HepG2 (cell line): ENCODE results near the gene MGAT5. TPM values are rescaled to one million over a fixed set of nuclear protein-coding genes. Genes with fewer than 3 reads are reported as not detected.

Experiments
- ARNT2 ChIP-seq: sonication (generic); formaldehyde crosslinking; IDR thresholded peaks from 2 replicates; pipeline ENCODE4 v1.8.0; 2022; ENCODE audit warnings: mild to moderate bottlenecking, low read depth, missing genetic modification reagents, moderate library complexity
- GLI4 ChIP-seq: sonication (generic); formaldehyde crosslinking; IDR thresholded peaks from 2 replicates; pipeline ENCODE4 v1.5.1; 2020; ENCODE audit warnings: missing genetic modification reagents, mild to moderate bottlenecking, moderate library complexity, borderline replicate concordance
- NFE2L1 ChIP-seq: sonication (generic); formaldehyde crosslinking; IDR thresholded peaks from 2 replicates; pipeline ENCODE4 v1.4.0; 2020; ENCODE audit warnings: missing genetic modification reagents, mild to moderate bottlenecking, borderline replicate concordance
- NFRKB ChIP-seq: fragments of 450-650 bp; IDR thresholded peaks from 2 replicates; pipeline ENCODE4 v1.6.1; 2017
- POLR2G ChIP-seq: fragments of 200-400 bp; formaldehyde crosslinking; IDR thresholded peaks from 2 replicates; pipeline ENCODE4 v1.6.1; 2018; ENCODE audit warnings: mild to moderate bottlenecking, low read depth, low read length, moderate library complexity
- RBAK ChIP-seq: sonication (generic); formaldehyde crosslinking; IDR thresholded peaks from 2 replicates; pipeline ENCODE4 v1.5.1; 2020; ENCODE audit warnings: mild to moderate bottlenecking, missing genetic modification reagents
- REXO4 ChIP-seq: sonication (generic); formaldehyde crosslinking; IDR thresholded peaks from 2 replicates; pipeline ENCODE4 v1.8.0; 2022; ENCODE audit warnings: missing genetic modification reagents, mild to moderate bottlenecking, borderline replicate concordance
- RFX5 ChIP-seq: IDR thresholded peaks from 2 replicates; pipeline ENCODE4 v1.6.1; 2011; ENCODE audit warnings: low read depth, low read length, improper control_type of control experiment
- ZNF180 ChIP-seq: sonication (generic); formaldehyde crosslinking; IDR thresholded peaks from 2 replicates; pipeline ENCODE4 v1.4.0; 2020; ENCODE audit warnings: low read depth, missing genetic modification reagents, borderline replicate concordance
- ZNF562 ChIP-seq: sonication (generic); formaldehyde crosslinking; IDR thresholded peaks from 2 replicates; pipeline ENCODE4 v1.8.0; 2022; ENCODE audit warnings: missing genetic modification reagents, borderline replicate concordance
- ZNF564 ChIP-seq: sonication (generic); formaldehyde crosslinking; IDR thresholded peaks from 2 replicates; pipeline ENCODE4 v1.8.1; 2023; ENCODE audit warnings: mild to moderate bottlenecking, missing genetic modification reagents
- ZNF567 ChIP-seq: sonication (generic); formaldehyde crosslinking; IDR thresholded peaks from 2 replicates; pipeline ENCODE4 v1.8.1; 2023; ENCODE audit warnings: mild to moderate bottlenecking, missing genetic modification reagents, borderline replicate concordance
- ZNF674 ChIP-seq: sonication (generic); formaldehyde crosslinking; IDR thresholded peaks from 2 replicates; pipeline ENCODE4 v1.5.0; 2020; ENCODE audit warnings: low read depth, mild to moderate bottlenecking, missing genetic modification reagents
- ZNF879 ChIP-seq: sonication (generic); formaldehyde crosslinking; IDR thresholded peaks from 2 replicates; pipeline ENCODE4 v1.8.1; 2023; ENCODE audit warnings: missing genetic modification reagents
- polyA plus RNA-seq, 8 experiments: library from polyadenylated mRNA; depleted of rRNA in 3 of 8; stranded (reverse) in 7 of 8; unstranded in 1 of 8; fragments of >200 nt; fragmentation: Illumina TruSeq in 4 of 8; extraction: Trizol in 4 of 8; gene quantifications; 2 replicates each; pipeline versions ENCODE4 v1.2.1 to v1.2.3, GENCODE V29; 2011 to 2016; ENCODE audit warnings: low read depth in 4 of 8, missing spikeins in 1 of 8, mixed read lengths in 1 of 8; ENCODE audit not compliant: insufficient read depth in 1 of 8
- total RNA-seq, 5 experiments: library from RNA; depleted of rRNA; stranded (reverse); fragments of >200 nt; fragmentation: Illumina TruSeq; extraction: Trizol; gene quantifications; 2 replicates each; pipeline ENCODE4 v1.2.3, GENCODE V29; 2016; ENCODE audit warnings: low read depth in 1 of 5
- TF ChIP-seq, protein P1 (sequence below): sonication (generic); formaldehyde crosslinking; IDR thresholded peaks from 2 replicates; pipeline ENCODE4 v1.5.0; 2020; ENCODE audit warnings: missing genetic modification reagents
- TF ChIP-seq, protein P2 (sequence below): sonication (generic); formaldehyde crosslinking; IDR thresholded peaks from 2 replicates; pipeline ENCODE4 v1.5.0; 2020; ENCODE audit warnings: mild to moderate bottlenecking, missing genetic modification reagents, borderline replicate concordance
- TF ChIP-seq, protein P3 (sequence below): IDR thresholded peaks from 2 replicates; pipeline ENCODE4 v1.6.1; 2016; ENCODE audit warnings: low read depth, missing genetic modification reagents, missing compliant biosample characterization
- TF ChIP-seq, protein P4 (sequence below): sonication (generic); formaldehyde crosslinking; conservative IDR thresholded peaks from 2 replicates; pipeline ENCODE4 v1.4.0; 2020; ENCODE audit warnings: missing genetic modification reagents

Gene MGAT5
- total and polyA plus RNA-seq, 2 of the 13 experiments (the other 11 are each of a cell fraction or from before 2014, with no cell fraction given) = 33.1 to 60.2 TPM

DNA sequence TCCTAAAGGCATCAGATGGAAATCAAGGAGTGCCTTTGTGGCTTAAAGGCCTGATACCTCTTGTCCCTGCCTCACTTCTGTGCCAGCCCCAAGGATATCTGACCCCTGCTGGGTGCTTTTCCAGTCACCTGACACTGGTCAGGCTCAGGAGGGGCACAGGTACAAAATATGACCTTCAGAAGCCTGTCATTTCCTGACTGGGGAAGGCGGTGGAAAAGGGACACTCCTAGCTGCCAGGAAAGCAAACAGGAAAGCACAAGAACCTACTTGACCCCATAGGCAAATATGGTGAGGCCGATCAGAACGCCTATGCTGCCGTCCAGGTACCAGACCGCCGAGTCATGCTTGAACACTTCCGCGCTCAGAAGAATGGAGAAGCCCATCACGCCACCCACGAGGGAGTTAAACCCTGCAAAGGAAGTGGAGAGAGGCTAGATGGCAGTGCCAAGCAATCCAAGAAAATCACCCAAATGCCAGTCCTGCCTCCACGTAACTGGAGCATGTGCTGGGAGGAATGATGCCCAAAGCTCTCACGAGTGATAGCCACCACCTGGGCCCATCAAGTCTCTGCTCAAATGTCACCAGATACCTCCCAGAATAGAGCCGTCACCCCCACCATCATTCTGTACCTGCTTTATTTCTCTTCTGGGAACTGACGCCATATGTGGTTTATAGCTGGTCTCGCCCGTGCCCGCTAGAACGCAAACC lies 204.0 kb downstream of the MGAT5 start (continued):
- TF ChIP-seq, protein P1, sequence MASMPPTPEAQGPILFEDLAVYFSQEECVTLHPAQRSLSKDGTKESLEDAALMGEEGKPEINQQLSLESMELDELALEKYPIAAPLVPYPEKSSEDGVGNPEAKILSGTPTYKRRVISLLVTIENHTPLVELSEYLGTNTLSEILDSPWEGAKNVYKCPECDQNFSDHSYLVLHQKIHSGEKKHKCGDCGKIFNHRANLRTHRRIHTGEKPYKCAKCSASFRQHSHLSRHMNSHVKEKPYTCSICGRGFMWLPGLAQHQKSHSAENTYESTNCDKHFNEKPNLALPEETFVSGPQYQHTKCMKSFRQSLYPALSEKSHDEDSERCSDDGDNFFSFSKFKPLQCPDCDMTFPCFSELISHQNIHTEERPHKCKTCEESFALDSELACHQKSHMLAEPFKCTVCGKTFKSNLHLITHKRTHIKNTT (CRISPR knock-in tag) = no peak
- TF ChIP-seq REXO4 (CRISPR knock-in tag) (no peak), ZNF674 (CRISPR knock-in tag) (no peak), NFRKB (no peak), ZNF879 (CRISPR knock-in tag) (no peak), RFX5 (no peak), ZNF564 (no peak), ZNF180 (CRISPR knock-in tag) (no peak), ZNF562 (CRISPR knock-in tag) (no peak), RBAK (CRISPR knock-in tag) (no peak), POLR2G (0 out of 2 replicates have a peak, but pooled peaks have one; percentile 23), NFE2L1 (0 out of 2 replicates have a peak, but pooled peaks have one; percentile 71), ZNF567 (CRISPR knock-in tag) (no peak), ARNT2 (CRISPR knock-in tag) (0 out of 2 replicates have a peak, but pooled peaks have one; percentile 56), GLI4 (CRISPR knock-in tag) (no peak)
- TF ChIP-seq, protein P2, sequence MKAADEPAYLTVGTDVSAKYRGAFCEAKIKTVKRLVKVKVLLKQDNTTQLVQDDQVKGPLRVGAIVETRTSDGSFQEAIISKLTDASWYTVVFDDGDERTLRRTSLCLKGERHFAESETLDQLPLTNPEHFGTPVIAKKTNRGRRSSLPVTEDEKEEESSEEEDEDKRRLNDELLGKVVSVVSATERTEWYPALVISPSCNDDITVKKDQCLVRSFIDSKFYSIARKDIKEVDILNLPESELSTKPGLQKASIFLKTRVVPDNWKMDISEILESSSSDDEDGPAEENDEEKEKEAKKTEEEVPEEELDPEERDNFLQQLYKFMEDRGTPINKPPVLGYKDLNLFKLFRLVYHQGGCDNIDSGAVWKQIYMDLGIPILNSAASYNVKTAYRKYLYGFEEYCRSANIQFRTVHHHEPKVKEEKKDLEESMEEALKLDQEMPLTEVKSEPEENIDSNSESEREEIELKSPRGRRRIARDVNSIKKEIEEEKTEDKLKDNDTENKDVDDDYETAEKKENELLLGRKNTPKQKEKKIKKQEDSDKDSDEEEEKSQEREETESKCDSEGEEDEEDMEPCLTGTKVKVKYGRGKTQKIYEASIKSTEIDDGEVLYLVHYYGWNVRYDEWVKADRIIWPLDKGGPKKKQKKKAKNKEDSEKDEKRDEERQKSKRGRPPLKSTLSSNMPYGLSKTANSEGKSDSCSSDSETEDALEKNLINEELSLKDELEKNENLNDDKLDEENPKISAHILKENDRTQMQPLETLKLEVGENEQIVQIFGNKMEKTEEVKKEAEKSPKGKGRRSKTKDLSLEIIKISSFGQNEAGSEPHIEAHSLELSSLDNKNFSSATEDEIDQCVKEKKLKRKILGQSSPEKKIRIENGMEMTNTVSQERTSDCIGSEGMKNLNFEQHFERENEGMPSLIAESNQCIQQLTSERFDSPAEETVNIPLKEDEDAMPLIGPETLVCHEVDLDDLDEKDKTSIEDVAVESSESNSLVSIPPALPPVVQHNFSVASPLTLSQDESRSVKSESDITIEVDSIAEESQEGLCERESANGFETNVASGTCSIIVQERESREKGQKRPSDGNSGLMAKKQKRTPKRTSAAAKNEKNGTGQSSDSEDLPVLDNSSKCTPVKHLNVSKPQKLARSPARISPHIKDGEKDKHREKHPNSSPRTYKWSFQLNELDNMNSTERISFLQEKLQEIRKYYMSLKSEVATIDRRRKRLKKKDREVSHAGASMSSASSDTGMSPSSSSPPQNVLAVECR = no peak; the same call in 1 of the 2 replicates
- TF ChIP-seq, protein P3, sequence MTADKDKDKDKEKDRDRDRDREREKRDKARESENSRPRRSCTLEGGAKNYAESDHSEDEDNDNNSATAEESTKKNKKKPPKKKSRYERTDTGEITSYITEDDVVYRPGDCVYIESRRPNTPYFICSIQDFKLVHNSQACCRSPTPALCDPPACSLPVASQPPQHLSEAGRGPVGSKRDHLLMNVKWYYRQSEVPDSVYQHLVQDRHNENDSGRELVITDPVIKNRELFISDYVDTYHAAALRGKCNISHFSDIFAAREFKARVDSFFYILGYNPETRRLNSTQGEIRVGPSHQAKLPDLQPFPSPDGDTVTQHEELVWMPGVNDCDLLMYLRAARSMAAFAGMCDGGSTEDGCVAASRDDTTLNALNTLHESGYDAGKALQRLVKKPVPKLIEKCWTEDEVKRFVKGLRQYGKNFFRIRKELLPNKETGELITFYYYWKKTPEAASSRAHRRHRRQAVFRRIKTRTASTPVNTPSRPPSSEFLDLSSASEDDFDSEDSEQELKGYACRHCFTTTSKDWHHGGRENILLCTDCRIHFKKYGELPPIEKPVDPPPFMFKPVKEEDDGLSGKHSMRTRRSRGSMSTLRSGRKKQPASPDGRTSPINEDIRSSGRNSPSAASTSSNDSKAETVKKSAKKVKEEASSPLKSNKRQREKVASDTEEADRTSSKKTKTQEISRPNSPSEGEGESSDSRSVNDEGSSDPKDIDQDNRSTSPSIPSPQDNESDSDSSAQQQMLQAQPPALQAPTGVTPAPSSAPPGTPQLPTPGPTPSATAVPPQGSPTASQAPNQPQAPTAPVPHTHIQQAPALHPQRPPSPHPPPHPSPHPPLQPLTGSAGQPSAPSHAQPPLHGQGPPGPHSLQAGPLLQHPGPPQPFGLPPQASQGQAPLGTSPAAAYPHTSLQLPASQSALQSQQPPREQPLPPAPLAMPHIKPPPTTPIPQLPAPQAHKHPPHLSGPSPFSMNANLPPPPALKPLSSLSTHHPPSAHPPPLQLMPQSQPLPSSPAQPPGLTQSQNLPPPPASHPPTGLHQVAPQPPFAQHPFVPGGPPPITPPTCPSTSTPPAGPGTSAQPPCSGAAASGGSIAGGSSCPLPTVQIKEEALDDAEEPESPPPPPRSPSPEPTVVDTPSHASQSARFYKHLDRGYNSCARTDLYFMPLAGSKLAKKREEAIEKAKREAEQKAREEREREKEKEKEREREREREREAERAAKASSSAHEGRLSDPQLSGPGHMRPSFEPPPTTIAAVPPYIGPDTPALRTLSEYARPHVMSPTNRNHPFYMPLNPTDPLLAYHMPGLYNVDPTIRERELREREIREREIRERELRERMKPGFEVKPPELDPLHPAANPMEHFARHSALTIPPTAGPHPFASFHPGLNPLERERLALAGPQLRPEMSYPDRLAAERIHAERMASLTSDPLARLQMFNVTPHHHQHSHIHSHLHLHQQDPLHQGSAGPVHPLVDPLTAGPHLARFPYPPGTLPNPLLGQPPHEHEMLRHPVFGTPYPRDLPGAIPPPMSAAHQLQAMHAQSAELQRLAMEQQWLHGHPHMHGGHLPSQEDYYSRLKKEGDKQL = no peak
- TF ChIP-seq, protein P4, sequence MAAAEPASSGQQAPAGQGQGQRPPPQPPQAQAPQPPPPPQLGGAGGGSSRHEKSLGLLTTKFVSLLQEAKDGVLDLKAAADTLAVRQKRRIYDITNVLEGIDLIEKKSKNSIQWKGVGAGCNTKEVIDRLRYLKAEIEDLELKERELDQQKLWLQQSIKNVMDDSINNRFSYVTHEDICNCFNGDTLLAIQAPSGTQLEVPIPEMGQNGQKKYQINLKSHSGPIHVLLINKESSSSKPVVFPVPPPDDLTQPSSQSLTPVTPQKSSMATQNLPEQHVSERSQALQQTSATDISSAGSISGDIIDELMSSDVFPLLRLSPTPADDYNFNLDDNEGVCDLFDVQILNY (CRISPR knock-in tag) = no peak
